NCI-H2081 (cell line): Measurements from ENCODE around the gene SSUH2.
"Not testable (repeated sequence)": the region's sequence is repeated elsewhere in the genome, so short reads cannot be mapped to it uniquely, and the experiment has no call there.

Source experiments
- DNase-seq, 2 experiments: peaks; one replicate each; lab custom pipeline; 2025; lab: John Stamatoyannopoulos, UW

Gene SSUH2

DNA sequence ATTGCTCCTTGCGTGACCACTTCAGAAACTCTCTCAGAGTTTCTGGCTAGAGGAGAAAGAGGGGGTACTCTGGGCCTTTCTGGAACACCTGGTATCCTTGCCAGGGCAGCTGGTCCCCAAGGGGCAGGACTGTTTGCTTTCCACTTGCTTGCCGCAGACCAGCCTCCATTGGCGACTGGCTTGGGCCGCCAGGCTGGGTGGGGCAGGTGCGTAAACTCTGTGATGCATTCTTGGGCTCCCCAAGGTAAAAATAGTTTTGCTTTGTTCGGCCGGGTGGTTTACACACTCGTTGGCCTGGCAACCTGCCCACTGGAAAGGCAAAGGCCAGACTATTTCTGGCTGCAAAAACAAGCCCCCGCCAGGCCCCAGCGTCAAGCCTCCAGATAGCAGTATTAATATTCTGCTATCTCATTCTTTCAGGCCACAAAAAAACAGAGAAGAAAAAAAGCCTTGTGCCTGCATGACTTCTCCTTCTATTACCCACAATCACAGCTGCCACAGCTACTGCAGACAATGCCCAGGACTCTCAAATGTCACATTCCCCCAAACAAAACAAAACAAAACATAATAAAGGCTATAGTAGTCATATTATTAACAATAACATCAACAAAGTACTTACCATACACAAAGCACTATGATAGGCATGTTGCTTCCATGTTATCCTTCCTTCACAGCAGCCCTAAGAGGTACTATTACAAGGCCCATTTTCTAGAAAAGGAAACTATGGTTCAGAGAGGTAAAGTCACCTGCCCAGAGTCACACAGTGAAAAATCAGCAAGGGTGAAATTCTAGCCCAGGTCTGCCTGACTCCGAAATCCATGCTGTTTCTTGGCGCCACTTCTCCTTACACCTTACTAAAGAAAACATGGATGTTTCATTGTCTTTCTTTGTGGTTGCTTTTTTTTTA is 14.0 kb upstream of the SSUH2 start:
- peak; percentile 10 to 44 for DNase-seq

DNA sequence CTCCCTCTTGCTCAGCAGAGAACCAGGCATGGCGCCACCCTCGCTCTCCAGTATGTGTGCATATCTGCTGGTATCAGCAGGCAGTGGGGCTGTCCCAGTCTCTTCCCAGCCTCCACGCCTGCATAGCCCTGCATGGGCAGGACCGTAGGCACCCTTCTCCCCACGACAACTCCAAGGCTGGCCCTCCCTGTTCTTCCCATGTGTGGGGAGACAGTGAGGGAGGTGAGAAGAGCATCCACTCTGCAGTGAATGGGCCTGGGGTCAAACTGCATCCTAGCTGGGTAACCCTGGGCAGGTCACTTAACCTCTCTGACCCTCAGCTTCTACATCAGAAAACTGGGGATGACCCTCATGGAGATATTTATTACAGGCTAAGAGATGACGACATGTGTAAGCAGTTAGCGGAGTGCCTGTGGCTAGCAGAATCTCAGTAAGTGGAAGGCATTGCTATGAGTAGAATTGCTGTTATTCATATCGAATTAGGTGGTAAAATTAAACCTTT is 13.3 kb upstream of the SSUH2 start:
- no peak for DNase-seq

DNA sequence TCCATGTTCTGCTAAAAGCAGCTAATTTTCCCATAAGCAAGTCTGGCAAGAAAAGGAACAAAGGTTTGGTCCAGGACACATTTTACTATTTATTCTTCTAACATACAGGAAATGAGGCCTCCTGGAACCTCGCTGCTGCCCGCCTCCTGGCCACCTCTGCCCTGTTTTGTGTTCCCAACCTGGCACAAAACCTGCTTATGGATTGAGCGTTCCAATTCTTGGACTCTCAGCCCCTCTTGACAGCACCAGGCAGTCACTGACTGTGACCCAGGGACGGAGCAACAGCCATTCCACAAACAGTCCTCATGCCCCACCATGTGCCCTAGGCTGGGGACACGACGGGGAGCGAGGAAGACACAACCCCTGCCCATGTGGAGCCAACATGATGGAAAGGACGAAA is 11.6 kb upstream of the SSUH2 start:
- no peak for DNase-seq

DNA sequence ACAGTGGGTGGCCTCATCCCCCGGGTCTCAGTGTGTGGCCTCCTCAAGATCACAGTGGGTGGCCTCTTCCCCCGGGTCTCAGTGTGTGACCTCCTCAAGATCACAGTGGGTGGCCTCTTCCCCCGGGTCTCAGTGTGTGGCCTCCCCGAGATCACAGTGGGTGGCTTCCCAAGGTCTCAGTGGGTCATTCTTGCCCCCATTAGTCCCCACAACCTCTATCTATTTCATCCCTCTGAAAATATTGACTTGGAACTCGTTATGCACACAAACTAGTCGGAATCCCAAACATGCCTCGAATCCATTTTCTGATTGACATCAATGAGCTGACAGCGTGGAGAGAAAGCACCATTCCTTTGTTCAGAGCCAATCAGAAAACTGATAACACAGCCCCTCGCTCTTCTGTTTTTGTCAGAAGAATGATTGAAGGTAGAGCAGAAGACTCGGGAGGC is 10.8 kb upstream of the SSUH2 start:
- no peak for DNase-seq

DNA sequence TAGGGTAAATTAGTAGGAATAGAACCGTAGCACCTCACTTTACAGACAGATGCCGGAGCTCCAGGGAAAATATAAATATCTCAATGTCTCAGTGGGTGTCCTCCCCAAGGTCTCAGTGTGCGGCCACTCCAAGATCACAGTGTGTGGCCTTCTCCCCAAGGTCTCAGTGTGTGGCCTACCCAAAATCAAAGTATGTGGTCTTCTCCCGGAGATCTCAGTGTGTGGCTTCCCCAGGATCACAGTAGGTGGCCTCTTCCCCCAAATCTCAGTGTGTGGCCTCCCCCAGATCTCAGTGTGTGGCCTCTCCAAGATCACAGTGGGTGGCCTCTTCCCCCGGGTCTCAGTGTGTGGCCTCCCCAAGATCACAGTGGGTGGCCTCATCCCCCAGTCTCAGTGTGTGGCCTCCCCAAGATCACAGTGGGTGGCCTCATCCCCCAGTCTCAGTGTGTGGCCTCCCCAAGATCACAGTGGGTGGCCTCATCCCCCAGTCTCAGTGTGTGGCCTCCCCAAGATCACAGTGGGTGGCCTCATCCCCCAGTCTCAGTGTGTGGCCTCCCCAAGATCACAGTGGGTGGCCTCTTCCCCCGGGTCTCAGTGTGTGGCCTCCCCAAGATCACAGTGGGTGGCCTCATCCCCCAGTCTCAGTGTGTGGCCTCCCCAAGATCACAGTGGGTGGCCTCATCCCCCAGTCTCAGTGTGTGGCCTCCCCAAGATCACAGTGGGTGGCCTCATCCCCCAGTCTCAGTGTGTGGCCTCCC is 10.2 kb upstream of the SSUH2 start:
- not testable (repeated sequence) for DNase-seq

DNA sequence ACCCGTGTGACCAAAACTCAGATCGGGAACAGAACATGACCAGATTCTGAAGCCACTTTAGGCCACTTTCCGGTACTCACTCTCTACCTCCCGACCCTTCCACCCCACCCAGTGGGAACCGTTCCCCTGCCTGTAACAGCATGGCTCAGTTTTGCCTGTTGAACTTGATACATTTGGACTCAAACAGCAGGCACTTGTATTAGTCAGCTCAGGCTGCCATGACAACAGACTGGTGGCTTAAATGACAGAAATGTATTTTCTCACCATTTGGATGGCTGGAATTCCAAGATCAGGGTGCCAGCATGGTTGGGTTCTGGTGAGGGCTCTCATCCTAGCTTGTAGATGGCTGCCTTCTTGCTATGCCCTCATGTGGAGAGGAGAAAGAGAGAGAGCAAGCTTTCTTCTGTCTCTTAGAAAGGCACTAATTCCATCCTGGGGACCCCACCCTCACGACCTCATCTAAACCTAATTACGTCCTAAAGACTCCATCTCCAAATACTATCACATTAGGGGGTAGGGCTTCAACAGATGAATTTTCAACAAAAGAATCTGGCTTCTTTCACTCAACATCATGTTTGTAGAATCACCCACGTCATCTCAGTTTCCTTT is 9.3 kb upstream of the SSUH2 start:
- no peak for DNase-seq

DNA sequence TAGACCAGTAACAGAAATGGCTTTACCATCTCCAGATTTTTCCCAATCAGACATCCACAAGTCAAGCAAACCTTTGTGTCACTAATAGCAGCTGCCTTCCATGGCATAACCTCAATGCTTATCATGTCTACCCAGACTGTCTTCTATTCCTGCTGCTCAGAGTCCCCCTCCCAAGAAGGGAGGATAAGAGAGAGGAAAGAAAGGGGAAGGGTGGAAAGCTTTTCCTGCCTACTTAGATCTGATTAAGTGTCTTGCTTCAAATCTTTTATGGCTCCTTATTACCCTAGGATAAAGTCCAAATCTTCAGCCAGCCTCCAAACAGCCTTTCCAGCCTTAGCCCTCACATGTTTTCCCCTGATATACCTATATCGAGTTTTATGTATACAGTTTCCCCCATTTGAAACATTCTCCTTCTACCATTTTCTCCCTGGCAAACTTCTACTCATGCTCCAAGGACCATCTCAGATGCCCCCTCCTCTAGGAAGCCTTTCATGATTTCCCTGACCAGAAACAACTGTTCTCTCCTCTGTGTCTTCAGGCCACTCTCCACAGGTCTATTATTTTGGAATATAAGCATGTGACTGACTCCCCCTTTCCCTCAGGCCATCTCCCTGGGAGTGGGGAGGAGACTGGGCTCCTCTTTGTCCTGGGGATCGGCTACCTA is 7.9 kb upstream of the SSUH2 start:
- no peak for DNase-seq

DNA sequence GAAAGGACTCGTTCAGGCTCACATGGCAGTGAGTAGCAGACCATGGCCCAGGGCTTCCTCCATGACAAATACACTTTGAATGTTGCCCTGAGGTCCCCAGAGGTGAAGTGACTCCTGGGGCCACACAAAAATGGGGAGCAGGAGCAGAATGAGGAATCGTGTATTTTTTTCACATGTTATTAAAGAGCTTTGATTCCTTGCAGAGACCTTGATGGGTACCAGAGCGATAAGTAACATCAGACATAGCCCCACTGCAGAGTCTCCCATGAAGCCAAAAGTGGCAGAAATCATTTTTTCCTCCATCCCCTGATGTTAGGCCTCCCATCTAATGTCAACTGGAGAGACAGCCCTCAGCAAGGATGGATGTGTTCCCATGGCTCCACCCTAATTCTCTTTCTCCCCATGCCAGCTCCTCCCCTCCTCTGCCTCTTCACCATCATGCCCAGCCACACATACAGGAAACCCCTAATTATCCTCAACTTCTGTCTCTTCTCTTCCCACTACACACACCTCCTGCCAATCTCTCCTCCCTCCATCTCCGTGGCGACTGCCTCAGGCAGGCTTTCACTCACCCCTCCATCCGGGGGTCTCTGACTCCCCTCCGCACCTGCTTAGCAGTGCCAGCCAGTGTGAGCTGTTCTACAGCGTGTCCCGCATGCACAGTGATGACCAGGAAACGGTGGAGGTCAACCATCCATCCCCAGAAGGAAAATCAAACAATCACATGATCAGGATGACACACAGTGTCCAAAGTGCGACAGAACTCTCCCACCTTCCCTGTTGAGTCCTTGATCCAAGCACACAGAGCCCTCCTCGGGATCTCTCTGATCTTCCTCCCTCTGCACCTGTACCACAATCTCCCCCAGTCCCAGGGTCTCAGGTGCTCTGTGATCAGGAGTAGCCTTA is 7.1 kb upstream of the SSUH2 start:
- no peak for DNase-seq

DNA sequence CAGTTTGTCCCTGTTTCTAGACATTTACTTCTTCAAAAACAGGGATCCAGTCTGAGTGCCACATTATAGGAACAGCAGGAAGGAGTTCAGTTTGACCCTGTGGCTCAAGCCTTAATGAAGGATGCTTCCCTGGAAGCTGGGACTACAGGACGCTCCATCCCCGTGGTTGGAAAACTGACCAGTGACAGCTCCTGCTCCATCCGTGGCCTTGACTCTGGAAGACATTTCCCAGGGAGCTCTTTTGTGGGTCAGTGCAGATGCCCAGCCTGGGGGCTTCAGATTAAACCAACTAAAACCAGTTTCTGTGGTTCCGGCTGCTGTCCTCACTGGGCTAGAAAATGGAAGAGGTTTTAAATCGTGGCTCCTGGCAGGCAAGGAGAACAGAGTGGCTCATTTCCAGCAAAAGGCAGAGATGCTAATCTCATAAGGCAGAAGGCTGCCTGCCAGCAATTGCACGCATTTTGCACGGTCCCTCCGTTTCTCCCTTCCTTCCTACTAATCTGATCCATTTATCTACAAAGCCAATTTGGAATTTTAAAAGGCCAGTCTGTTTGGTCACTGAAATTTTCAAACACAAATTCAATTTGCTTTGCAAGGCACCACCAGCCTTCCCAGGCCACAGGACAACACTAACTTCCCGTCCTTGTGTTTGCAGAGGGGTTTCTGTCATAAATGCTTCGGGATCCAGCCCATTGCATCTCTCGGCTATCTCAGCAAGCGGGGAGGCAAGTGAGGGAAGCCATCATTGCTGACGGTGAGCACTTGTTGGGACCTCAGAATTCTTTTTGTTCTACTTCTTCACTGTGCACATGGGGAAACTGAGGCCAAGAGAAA is 6.2 kb upstream of the SSUH2 start:
- DNase-seq: no peak

DNA sequence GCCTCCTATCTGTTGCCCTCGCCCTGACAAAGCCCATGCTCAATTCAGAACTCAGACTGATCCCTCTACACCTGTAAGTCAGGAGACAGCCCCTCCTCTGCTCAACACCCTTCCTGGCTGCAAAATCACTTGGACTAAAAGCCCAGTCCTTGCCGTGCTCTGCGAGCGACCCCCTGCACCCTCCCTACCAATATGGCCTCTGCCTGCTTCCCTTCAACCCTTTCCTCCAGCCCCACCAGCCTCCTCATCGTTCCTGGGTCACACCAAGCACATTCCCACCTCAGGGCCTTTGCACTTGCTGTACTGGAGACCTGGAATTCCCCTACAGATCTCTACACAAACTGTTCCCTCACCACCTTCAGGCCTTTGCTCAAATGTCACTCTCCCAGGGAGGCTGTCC is 5.2 kb upstream of the SSUH2 start:
- no peak for DNase-seq

DNA sequence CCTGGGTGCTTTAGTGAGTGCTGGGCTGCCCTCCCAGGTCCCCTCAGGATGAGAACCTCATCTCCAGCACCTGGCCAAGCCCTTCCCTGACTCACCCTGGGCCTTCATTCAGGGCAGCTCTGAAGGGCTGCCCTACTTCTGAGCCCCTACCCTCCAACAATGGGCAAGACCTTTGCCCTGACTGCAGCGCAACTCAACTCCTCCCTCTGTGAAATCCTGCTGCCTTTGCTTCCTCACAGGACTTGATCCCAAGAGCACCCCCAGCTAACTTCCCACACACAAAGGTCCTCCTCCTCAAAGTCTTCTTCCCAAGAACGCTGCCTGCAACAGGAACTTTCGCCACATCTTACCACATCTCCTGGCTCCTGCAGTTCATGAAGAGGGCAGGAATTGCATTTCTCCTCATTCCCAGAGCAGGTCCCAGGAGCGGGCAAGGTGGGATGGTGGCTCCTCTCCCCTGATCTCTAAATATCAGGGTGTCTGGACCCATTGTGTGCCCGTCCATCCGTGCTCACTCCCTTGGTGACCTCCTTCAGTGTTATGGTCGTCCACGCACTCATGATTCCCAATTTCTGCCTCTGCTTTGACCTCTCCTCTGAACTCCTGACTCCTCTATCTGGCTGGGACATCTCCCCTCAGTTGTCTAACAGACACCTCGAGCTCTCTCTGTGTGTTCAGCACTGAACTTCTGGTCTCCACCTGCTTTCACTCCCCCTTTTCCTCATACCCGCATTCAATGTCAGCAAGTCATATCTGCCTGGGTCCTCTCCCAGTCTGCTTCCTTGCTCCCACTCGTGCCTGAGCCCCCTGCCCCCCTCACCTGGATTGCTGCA is 4.5 kb upstream of the SSUH2 start:
- no peak for DNase-seq

DNA sequence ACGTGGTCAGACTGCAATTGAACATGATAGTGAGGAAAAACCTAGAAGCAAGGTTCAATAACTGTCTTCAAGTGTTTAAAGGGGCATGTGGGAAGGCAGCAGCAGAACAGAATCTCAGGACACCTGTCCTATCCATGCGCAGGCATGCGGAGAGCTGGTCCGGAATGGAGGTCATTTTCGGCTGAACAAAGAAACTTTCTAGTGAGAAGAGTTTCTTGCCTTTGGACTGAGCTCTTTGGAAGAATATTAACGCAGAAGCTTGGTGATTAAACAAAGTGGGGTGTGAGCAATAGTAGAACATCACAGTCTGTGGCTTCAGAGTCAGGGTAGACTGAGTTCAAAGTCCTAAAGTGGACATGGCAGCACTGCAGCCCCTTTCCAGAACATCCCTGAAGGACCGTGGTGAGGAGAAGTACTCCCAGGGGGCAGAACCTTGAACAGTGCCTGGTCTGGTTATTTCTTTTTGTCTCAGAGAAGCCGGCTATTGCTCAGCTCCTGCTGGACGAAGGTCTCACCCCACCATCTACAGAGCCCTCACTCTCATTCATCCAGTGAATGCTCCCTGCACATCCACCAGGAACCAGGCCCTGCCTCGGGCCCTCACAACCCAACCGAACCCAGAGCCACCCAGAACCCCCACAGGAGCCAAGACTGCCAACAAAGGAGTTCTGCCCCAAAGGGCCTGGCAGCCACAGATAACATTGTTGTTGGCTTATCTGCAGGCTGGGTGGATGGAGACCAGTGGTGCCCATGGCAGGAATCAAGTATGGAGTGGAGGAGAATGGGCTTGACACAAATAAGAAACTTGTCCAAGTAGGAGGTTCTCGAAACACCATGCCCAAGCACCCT is 2.8 kb upstream of the SSUH2 start:
- DNase-seq: no peak

DNA sequence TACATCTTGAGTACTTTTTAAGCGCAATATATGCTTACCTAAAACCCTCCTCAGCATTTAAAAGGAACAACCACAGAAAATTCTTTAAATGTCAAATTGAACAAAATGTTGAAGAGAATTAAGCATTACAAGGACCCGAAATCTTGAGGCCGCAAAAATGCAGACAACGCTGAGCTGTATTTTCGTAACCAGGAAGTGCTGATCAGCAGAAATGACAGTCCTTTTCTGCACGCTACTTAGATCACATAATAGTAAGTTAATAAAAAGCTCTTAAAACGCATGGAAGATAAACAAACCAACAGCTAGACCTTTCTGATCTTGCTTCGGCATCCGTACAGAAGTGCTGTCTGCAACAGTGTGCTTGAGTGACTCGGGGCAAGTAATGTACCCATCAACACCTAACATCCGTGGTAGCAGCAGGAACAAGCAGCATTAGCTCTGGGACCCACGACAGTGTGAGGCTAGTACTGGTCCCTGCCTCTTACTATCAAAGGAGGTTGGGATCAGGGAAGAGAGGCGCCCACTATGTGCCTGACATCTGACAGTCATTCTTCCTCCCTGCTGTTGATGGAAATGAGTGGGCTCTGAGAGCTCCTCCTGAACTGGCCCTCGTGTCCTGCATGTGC is 1.8 kb upstream of the SSUH2 start:
- DNase-seq: no peak

DNA sequence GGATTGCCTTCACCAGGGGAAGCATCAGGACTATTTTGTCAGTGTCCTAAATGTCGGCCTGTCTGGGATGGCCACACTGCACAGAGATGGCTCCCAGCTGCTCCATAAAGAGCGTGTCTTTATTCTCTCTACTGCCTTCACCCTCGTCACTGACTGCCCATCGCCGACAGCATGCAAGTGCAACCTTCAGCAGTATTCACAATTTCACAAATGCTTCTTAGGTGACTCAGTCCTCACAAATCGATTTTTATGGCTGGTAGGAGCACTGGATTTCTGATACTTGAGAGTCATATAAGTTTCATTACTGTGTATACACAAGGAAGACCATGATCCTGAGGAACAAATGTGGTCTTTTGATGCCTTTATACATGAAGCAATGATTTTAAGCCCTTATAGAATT is 1.1 kb upstream of the SSUH2 start:
- DNase-seq: no peak

DNA sequence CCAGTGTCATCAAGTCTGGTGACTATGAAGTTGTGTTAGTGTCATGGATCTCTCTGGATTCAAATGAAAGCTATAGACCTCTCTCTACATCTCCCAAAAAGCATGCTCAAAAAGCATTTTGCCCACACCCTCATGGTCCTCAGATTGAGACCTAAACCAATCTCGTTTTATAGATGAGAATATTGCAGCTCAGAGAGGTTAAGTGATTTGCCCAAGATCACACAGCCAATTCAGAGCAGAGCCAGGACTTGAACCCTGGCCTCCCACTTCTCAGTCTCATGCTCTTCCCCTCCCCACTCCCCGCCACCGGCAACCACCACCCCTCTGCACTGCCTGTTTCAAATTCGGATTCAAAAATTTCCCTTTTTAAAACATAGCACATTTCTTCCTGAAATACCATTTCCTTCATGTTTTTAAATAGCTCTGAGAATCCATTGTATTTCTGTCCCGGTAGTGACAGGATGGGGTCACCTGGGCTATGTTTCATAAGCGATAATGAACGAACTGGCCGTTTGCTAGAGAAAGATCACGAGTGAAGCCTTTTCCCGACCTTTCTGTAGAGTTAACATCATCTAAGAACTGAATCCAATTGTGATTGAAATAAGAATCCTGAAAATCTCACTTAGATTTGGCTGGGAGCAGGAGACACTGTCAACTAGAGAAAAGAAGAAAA is 769 bp downstream of the SSUH2 start:
- DNase-seq: no peak

DNA sequence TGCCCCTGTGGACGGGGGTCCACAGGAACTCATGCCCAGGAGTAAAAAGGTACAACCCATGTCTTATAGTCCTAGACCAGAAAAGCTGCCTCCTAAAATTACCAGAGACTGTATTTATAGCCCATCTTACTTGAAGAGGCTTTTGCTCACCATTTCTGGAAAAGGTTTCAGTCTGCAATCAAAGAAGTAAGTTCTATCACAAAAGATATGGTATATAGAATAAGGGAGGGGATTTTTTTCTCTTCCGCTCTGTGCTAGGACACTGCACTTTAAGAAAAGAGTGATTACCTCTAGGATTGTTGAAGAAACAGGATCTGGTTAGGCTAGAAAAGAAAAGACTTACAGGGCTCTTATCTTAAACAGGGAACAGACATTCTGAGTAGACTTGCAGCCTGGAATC is 2.6 kb downstream of the SSUH2 start:
- DNase-seq: no peak

DNA sequence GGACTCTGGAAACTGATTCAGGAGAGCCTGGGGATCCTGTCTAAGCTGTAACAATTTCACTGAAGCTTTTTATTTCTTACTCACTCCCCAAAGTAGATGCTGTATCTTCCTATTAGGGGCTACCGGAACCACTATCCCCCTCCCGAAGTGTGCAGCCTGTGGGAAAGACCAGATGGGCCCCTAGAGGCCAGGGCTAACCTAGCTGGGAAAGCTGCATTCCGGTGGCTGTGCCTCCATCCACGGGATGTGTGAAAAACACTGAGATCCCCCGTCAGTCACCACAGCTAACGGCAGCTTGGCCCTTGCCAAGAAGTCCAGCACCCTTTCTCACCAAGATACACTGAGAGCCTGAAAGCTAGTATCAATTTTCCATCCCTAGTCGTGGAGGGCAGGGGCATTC is 3.1 kb downstream of the SSUH2 start:
- DNase-seq: no peak
